BE2C (cell line): ENCODE measurements around the gene KLHDC7A.

ENCODE experiments used
- DNase-seq: peaks from one replicate; pipeline ENCODE4 v3.0.0-alpha.2; 2020
- H3K27me3 ChIP-seq: fragments of 250-450 bp; sonication (Bioruptor Pico); 2 replicates; pipeline ENCODE4 v1.5.1; 2020; ENCODE audit warnings: mild to moderate bottlenecking
- H3K36me3 ChIP-seq: fragments of 250-450 bp; sonication (Bioruptor Pico); 2 replicates; pipeline ENCODE4 v1.5.1; 2020; ENCODE audit warnings: mild to moderate bottlenecking
- H3K4me1 ChIP-seq: fragments of 250-450 bp; sonication (Bioruptor Pico); 2 replicates; pipeline ENCODE4 v1.5.1; 2020
- H3K4me3 ChIP-seq: 2 replicates; pipeline ENCODE4 v1.5.1; 2011; ENCODE audit warnings: low read depth, low read length
- H3K9me3 ChIP-seq: fragments of 250-450 bp; sonication (Bioruptor Pico); 2 replicates; pipeline ENCODE4 v1.5.1; 2020
- CTCF ChIP-seq: IDR thresholded peaks from 2 replicates; pipeline ENCODE4 v1.5.1; 2012; ENCODE audit warnings: mild to moderate bottlenecking, low read depth, low read length

Gene KLHDC7A

DNA sequence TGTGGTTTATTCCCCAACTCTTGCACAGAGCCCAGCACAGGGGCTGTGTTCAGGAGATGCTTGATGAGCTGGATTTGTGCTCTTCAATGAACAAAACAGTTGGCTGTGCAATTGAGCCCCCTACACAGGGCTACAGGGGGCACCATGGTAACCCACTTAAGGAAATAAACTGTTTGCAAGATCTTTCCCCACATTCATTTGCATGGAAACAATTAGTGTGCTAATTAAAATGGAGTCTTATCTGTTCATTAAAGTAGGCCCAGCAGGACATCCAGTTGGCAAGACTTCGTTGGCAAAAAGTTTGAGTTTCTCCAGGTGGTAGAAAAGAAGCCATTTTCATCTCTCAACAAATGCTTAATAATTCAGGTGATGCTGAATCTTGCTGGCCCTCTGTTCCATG, 15.3 kb downstream of the KLHDC7A start:
- no peak overlapping the region for H3K4me3 ChIP-seq
- TF ChIP-seq CTCF = no peak
- H3K36me3 ChIP-seq = no peaks in the 10 kb centered on the region
- DNase-seq = no peak
- H3K27me3 ChIP-seq = no peaks in the 10 kb centered on the region; the same call in 1 of the 2 replicates
- H3K9me3 ChIP-seq = no peaks in the 10 kb centered on the region
- H3K4me1 ChIP-seq = no peaks in the 10 kb centered on the region

GRCh38 chr1:18496497-18497235, 15.9 kb downstream of the KLHDC7A start:
- no peaks in the 10 kb centered on the region for H3K4me1 ChIP-seq
- no peaks in the 10 kb centered on the region; the same call in 1 of the 2 replicates for H3K27me3 ChIP-seq
- no peaks in the 10 kb centered on the region for H3K9me3 ChIP-seq
- H3K36me3 ChIP-seq = no peaks in the 10 kb centered on the region
- no peak overlapping the region for H3K4me3 ChIP-seq
- DNase-seq = no peak
- TF ChIP-seq CTCF = no peak

- DNase-seq = no peak
- no peaks in the 10 kb centered on the region for H3K36me3 ChIP-seq
- TF ChIP-seq CTCF = no peak
- H3K27me3 ChIP-seq = no peaks in the 10 kb centered on the region
- no peaks in the 10 kb centered on the region for H3K4me1 ChIP-seq
- no peak overlapping the region for H3K4me3 ChIP-seq
- no peaks in the 10 kb centered on the region for H3K9me3 ChIP-seq
Observed at GRCh38 chr1:18501833-18502232, 21.1 kb downstream of the KLHDC7A start.

GRCh38 chr1:18504609-18505008, 23.9 kb downstream of the KLHDC7A start:
- Histone ChIP-seq H3K27me3 (no peaks in the 10 kb centered on the region), H3K4me3 (no peak overlapping the region), H3K9me3 (no peaks in the 10 kb centered on the region), H3K36me3 (no peaks in the 10 kb centered on the region), H3K4me1 (no peaks in the 10 kb centered on the region)
- no peak for TF ChIP-seq CTCF
- no peak for DNase-seq

- no peaks in the 10 kb centered on the region for H3K36me3 ChIP-seq
- TF ChIP-seq CTCF = no peak
- H3K4me1 ChIP-seq = no peaks in the 10 kb centered on the region
- no peaks in the 10 kb centered on the region for H3K9me3 ChIP-seq
- no peak overlapping the region for H3K4me3 ChIP-seq
- DNase-seq = no peak
- no peaks in the 10 kb centered on the region for H3K27me3 ChIP-seq
Observed at GRCh38 chr1:18505666-18506065, 24.9 kb downstream of the KLHDC7A start.

- TF ChIP-seq CTCF = no peak
- Histone ChIP-seq H3K4me3 (no peak overlapping the region), H3K9me3 (no peaks in the 10 kb centered on the region), H3K36me3 (no peaks in the 10 kb centered on the region), H3K4me1 (no peaks in the 10 kb centered on the region), H3K27me3 (no peaks in the 10 kb centered on the region)
- no peak for DNase-seq
Observed at GRCh38 chr1:18508084-18508483, 27.4 kb downstream of the KLHDC7A start.
